HepG2 (cell line): ENCODE results near the gene IL17RC. TPM values are rescaled to one million over a fixed set of nuclear protein-coding genes. Genes with fewer than 3 reads are reported as not detected.

Experiments used
- FOXK1 ChIP-seq: sonication (generic); formaldehyde crosslinking; IDR thresholded peaks from 2 replicates; pipeline ENCODE4 v1.4.0; 2020; ENCODE audit warnings: low read depth, missing genetic modification reagents, borderline replicate concordance
- GATA4 ChIP-seq: sonication (generic); IDR thresholded peaks from 2 replicates; pipeline ENCODE4 v1.6.1; 2016; ENCODE audit warnings: antibody characterized with exemption, low read depth, borderline replicate concordance
- IKZF1 ChIP-seq: fragments of 450-650 bp; IDR thresholded peaks from 2 replicates; pipeline ENCODE4 v1.7.1; 2016
- MYNN ChIP-seq: sonication (generic); formaldehyde crosslinking; IDR thresholded peaks from 2 replicates; pipeline ENCODE4 v1.4.0; 2020; ENCODE audit warnings: mild to moderate bottlenecking, low read depth, missing genetic modification reagents
- PCBP2 ChIP-seq: fragments of 200-400 bp; formaldehyde crosslinking; optimal IDR thresholded peaks from 2 replicates; pipeline ENCODE3; 2018; ENCODE audit warnings: low read length, low read depth; ENCODE audit not compliant: poor library complexity, severe bottlenecking
- RXRB ChIP-seq: IDR thresholded peaks from 2 replicates; pipeline ENCODE4 v1.6.1; 2016; ENCODE audit warnings: borderline replicate concordance, missing genetic modification reagents, missing compliant biosample characterization
- ZNF224 ChIP-seq: sonication (generic); formaldehyde crosslinking; IDR thresholded peaks from 2 replicates; pipeline ENCODE4 v1.5.0; 2020; ENCODE audit warnings: mild to moderate bottlenecking, missing genetic modification reagents
- ZNF781 ChIP-seq: sonication (generic); formaldehyde crosslinking; IDR thresholded peaks from 2 replicates; pipeline ENCODE4 v1.5.1; 2020; ENCODE audit warnings: borderline replicate concordance, mild to moderate bottlenecking, missing genetic modification reagents; ENCODE audit errors: not compliant biosample characterization
- ZNF891 ChIP-seq: sonication (generic); formaldehyde crosslinking; IDR thresholded peaks from 2 replicates; pipeline ENCODE4 v1.5.0; 2020; ENCODE audit warnings: mild to moderate bottlenecking, missing genetic modification reagents
- ZZZ3 ChIP-seq: sonication (generic); formaldehyde crosslinking; IDR thresholded peaks from 2 replicates; pipeline ENCODE4 v1.4.0; 2020; ENCODE audit warnings: missing genetic modification reagents, mild to moderate bottlenecking, borderline replicate concordance
- polyA plus RNA-seq, 8 experiments: library from polyadenylated mRNA; depleted of rRNA in 3 of 8; stranded (reverse) in 7 of 8; unstranded in 1 of 8; fragments of >200 nt; fragmentation: Illumina TruSeq in 4 of 8; extraction: Trizol in 4 of 8; gene quantifications; 2 replicates each; pipeline versions ENCODE4 v1.2.1 to v1.2.3, GENCODE V29; 2011 to 2016; ENCODE audit warnings: low read depth in 4 of 8, missing spikeins in 1 of 8, mixed read lengths in 1 of 8; ENCODE audit not compliant: insufficient read depth in 1 of 8
- total RNA-seq, 5 experiments: library from RNA; depleted of rRNA; stranded (reverse); fragments of >200 nt; fragmentation: Illumina TruSeq; extraction: Trizol; gene quantifications; 2 replicates each; pipeline ENCODE4 v1.2.3, GENCODE V29; 2016; ENCODE audit warnings: low read depth in 1 of 5
- TF ChIP-seq, protein P1 (sequence below): sonication (generic); formaldehyde crosslinking; IDR thresholded peaks from 2 replicates; pipeline ENCODE4 v1.4.0; 2020; ENCODE audit warnings: mild to moderate bottlenecking, missing genetic modification reagents
- TF ChIP-seq, protein P2 (sequence below): sonication (generic); formaldehyde crosslinking; IDR thresholded peaks from 2 replicates; pipeline ENCODE4 v1.4.0; 2020; ENCODE audit warnings: missing genetic modification reagents
- TF ChIP-seq, protein P3 (sequence below): sonication (generic); formaldehyde crosslinking; IDR thresholded peaks from 2 replicates; pipeline ENCODE4 v1.8.0; 2022; ENCODE audit warnings: missing genetic modification reagents, mild to moderate bottlenecking, borderline replicate concordance
- TF ChIP-seq, protein P4 (sequence below): sonication (generic); formaldehyde crosslinking; IDR thresholded peaks from 2 replicates; pipeline ENCODE4 v1.5.0; 2020; ENCODE audit warnings: missing genetic modification reagents
- TF ChIP-seq, protein P5 (sequence below): sonication (generic); formaldehyde crosslinking; IDR thresholded peaks from 2 replicates; pipeline ENCODE4 v1.8.1; 2022; ENCODE audit warnings: low read depth, mild to moderate bottlenecking, missing genetic modification reagents

The IL17RC gene
- total and polyA plus RNA-seq, 2 of the 13 experiments (the other 11 are each of a cell fraction or from before 2014, with no cell fraction given): 20.7 to 24.0 TPM

DNA sequence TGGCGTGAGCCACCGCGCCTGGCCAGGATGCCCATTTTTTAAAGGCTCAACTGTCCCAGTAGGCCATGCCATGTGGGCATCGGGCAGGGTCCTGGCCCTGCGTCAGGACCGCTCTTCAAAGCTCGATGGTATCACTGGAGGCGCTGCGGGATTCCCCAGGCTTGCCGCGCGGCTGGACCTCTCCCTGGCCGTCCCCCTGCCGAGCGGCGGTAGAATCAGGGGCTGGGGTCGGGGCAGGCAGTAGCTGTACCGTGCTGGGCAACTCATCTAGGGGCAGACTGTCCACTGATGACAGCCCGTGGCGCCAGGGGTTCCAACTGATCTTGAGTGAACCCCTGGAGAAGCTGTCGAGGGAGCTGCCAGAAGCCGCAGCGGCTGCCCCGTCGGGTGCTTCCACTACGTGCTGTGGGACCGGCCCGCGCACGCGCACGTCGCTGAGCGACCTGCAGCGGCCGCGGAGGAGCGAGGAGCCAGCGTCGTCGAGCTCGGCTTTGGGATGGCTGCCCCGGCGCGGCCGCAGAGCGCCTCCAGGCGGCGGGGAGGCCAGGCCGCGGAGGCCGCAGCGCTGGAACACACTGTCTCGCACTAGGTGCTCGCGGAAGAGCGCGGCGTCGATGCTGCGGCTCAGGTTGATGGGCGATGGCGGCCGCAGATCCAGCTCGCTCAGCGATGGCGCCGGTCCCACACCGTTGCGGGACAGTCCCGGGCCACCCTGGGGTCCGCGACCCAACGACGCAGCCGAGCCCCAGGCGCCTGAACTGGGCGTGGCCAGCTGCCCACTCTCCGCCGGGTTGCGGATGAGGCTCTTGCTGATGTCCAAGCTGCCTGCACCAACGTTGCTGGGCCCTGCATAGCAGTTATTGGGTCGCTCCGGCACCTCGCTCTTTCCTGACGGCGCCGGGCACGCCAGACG is 29.5 kb downstream of the IL17RC start (continued):
- TF ChIP-seq MYNN (0 out of 2 replicates have a peak, but pooled peaks have one; percentile 61), ZZZ3 (CRISPR knock-in tag) (peak; percentile 47; the same call in 1 of the 2 replicates), IKZF1 (no peak), FOXK1 (peak; percentile 35; the same call in 1 of the 2 replicates), GATA4 (no peak; the same call in 1 of the 2 replicates), ZNF891 (CRISPR knock-in tag) (peak; percentile 15; the same call in 1 of the 2 replicates), PCBP2 (no peak), RXRB (CRISPR knock-in tag) (peak; percentile 51; the same call in 1 of the 2 replicates), ZNF781 (CRISPR knock-in tag) (peak; percentile 68), ZNF224 (CRISPR knock-in tag) (no peak)
- TF ChIP-seq, protein P1, sequence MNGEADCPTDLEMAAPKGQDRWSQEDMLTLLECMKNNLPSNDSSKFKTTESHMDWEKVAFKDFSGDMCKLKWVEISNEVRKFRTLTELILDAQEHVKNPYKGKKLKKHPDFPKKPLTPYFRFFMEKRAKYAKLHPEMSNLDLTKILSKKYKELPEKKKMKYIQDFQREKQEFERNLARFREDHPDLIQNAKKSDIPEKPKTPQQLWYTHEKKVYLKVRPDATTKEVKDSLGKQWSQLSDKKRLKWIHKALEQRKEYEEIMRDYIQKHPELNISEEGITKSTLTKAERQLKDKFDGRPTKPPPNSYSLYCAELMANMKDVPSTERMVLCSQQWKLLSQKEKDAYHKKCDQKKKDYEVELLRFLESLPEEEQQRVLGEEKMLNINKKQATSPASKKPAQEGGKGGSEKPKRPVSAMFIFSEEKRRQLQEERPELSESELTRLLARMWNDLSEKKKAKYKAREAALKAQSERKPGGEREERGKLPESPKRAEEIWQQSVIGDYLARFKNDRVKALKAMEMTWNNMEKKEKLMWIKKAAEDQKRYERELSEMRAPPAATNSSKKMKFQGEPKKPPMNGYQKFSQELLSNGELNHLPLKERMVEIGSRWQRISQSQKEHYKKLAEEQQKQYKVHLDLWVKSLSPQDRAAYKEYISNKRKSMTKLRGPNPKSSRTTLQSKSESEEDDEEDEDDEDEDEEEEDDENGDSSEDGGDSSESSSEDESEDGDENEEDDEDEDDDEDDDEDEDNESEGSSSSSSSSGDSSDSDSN (CRISPR knock-in tag): peak; percentile 83
- TF ChIP-seq, protein P2, sequence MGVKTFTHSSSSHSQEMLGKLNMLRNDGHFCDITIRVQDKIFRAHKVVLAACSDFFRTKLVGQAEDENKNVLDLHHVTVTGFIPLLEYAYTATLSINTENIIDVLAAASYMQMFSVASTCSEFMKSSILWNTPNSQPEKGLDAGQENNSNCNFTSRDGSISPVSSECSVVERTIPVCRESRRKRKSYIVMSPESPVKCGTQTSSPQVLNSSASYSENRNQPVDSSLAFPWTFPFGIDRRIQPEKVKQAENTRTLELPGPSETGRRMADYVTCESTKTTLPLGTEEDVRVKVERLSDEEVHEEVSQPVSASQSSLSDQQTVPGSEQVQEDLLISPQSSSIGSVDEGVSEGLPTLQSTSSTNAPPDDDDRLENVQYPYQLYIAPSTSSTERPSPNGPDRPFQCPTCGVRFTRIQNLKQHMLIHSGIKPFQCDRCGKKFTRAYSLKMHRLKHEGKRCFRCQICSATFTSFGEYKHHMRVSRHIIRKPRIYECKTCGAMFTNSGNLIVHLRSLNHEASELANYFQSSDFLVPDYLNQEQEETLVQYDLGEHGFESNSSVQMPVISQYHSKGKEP (CRISPR knock-in tag): no peak
- TF ChIP-seq, protein P3, sequence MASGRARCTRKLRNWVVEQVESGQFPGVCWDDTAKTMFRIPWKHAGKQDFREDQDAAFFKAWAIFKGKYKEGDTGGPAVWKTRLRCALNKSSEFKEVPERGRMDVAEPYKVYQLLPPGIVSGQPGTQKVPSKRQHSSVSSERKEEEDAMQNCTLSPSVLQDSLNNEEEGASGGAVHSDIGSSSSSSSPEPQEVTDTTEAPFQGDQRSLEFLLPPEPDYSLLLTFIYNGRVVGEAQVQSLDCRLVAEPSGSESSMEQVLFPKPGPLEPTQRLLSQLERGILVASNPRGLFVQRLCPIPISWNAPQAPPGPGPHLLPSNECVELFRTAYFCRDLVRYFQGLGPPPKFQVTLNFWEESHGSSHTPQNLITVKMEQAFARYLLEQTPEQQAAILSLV (CRISPR knock-in tag): peak; percentile 41; the same call in 1 of the 2 replicates
- TF ChIP-seq, protein P4, sequence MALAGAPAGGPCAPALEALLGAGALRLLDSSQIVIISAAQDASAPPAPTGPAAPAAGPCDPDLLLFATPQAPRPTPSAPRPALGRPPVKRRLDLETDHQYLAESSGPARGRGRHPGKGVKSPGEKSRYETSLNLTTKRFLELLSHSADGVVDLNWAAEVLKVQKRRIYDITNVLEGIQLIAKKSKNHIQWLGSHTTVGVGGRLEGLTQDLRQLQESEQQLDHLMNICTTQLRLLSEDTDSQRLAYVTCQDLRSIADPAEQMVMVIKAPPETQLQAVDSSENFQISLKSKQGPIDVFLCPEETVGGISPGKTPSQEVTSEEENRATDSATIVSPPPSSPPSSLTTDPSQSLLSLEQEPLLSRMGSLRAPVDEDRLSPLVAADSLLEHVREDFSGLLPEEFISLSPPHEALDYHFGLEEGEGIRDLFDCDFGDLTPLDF (CRISPR knock-in tag): no peak
- TF ChIP-seq, protein P5, sequence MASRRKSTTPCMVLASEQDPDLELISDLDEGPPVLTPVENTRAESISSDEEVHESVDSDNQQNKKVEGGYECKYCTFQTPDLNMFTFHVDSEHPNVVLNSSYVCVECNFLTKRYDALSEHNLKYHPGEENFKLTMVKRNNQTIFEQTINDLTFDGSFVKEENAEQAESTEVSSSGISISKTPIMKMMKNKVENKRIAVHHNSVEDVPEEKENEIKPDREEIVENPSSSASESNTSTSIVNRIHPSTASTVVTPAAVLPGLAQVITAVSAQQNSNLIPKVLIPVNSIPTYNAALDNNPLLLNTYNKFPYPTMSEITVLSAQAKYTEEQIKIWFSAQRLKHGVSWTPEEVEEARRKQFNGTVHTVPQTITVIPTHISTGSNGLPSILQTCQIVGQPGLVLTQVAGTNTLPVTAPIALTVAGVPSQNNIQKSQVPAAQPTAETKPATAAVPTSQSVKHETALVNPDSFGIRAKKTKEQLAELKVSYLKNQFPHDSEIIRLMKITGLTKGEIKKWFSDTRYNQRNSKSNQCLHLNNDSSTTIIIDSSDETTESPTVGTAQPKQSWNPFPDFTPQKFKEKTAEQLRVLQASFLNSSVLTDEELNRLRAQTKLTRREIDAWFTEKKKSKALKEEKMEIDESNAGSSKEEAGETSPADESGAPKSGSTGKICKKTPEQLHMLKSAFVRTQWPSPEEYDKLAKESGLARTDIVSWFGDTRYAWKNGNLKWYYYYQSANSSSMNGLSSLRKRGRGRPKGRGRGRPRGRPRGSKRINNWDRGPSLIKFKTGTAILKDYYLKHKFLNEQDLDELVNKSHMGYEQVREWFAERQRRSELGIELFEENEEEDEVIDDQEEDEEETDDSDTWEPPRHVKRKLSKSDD (CRISPR knock-in tag): peak; percentile 85; the same call in 1 of the 2 replicates
